Neuron (in vitro differentiated cells): ENCODE measurements around the gene IRF2BP2.
"Not testable (repeated sequence)": the region's sequence is repeated elsewhere in the genome, so short reads cannot be mapped to it uniquely, and the experiment has no call there.

Experiments
- H2AFZ ChIP-seq: one replicate; pipeline ENCODE4 v1.6.1; 2013; ENCODE audit warnings: low read depth, mild to moderate bottlenecking, inconsistent platforms, low read length, moderate library complexity
- H3K27me3 ChIP-seq: one replicate; pipeline ENCODE4 v1.6.1; 2013; ENCODE audit warnings: low read length; ENCODE audit not compliant: insufficient read depth
- H3K36me3 ChIP-seq: one replicate; pipeline ENCODE4 v1.6.1; 2013; ENCODE audit warnings: low read length; ENCODE audit not compliant: insufficient read depth
- H3K4me1 ChIP-seq: one replicate; pipeline ENCODE4 v1.6.1; 2013; ENCODE audit warnings: low read length; ENCODE audit not compliant: insufficient read depth
- H3K4me3 ChIP-seq: 2 replicates; pipeline ENCODE4 v1.5.1; 2013; ENCODE audit warnings: mild to moderate bottlenecking, low read length, moderate library complexity
- H3K9me3 ChIP-seq: one replicate; pipeline ENCODE4 v1.6.1; 2013; ENCODE audit warnings: low read length

The IRF2BP2 gene

DNA sequence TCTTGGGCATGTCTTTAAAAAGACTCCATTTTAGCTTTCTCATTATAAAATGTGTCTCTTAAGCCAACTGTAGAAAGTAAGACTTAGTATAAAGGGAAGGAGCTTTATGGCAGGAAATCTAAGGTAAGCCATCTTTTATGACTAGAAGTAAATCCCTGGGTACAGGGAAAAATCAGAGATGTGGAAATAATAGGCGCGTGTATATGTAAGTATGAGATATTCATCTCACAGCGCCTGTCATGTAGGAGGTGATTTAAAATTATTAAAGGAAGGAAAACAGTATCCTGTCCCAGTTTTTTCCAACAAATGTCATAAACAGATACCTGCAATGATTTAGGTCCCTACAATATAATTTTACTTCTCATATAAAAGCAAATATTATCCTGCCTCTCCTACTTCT is 35.0 kb upstream of the IRF2BP2 start:
- Histone ChIP-seq H3K36me3 (no peaks in the 10 kb centered on the region), H3K4me1 (no peaks in the 10 kb centered on the region), H3K4me3 (no peak overlapping the region), H3K9me3 (no peaks in the 10 kb centered on the region), H3K27me3 (no peaks in the 10 kb centered on the region), H2AFZ (no peak overlapping the region)

DNA sequence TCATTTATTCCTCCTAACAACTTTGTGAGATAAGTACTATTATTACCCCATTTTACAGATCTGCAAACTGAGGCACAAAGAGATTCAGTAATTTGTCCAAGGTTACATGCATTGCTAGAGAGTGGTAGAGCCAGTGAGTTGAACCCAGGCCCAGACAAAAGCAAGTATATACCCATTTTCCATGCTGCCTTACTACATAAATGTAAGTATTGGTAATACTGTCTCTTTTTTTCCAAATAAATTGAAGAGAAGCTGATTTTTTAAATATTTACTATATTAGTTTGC is 33.8 kb upstream of the IRF2BP2 start:
- Histone ChIP-seq H3K4me3 (no peak overlapping the region), H2AFZ (no peak overlapping the region), H3K4me1 (no peaks in the 10 kb centered on the region), H3K27me3 (no peaks in the 10 kb centered on the region), H3K9me3 (no peaks in the 10 kb centered on the region), H3K36me3 (no peaks in the 10 kb centered on the region)

DNA sequence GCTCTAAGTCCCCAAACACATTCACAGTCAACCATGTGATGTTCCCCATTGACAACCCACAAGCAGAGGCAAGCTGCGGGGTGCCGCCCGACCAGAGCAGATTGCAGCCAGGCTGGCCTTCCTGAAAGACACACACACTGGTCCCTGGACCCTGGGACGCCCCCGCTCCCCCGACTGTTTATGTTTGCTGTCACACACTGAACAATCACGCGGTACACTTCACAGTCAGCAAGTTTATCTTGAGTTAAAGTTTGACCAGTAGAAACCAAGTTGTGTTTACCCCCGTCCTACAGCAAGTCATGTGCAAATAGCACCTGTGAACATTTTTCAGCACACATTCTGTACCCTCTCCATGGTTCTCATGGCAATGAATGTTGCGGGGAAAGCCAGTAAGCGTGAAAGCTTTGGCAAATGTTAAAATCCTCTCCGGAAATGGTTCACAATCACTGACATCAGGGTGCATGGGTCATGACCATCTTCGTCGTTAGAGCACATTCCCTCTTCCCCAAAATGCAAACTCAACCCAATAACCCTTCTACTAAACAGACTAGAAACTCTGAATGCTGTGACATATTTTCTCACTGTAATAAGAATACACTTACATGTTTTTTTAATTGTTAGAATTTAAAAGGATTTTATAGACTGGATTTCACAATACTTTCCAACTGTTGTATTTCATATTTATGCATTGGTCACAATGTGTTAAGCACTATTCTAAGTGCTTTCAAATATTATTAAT is 33.3 kb upstream of the IRF2BP2 start:
- H3K4me1 ChIP-seq, result no peaks in the 10 kb centered on the region
- H2AFZ ChIP-seq, result no peak overlapping the region
- H3K9me3 ChIP-seq, result no peaks in the 10 kb centered on the region
- no peak overlapping the region for H3K4me3 ChIP-seq
- H3K27me3 ChIP-seq, result no peaks in the 10 kb centered on the region
- no peaks in the 10 kb centered on the region for H3K36me3 ChIP-seq

DNA sequence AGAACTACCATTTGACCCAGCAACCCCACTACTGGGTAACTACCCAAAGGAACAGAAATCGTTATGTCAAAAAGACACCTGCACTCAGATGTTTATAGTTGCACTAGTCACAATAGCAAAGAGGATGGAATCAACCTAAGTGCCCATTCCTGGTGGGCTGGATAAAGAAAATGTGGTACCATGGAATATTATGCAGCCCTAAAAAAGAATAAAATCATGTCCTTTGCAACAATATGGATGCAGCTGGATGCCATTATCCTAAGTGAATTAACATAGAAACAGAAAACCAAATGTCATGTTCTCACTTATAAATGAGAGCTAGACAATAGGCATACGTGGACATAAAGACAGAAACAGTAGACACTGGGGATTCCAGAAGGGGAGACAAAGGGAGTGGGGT is 32.5 kb upstream of the IRF2BP2 start:
- Histone ChIP-seq H3K36me3 (no peaks in the 10 kb centered on the region), H3K4me3 (no peak overlapping the region), H3K27me3 (no peaks in the 10 kb centered on the region), H2AFZ (no peak overlapping the region), H3K9me3 (no peaks in the 10 kb centered on the region), H3K4me1 (no peaks in the 10 kb centered on the region)

DNA sequence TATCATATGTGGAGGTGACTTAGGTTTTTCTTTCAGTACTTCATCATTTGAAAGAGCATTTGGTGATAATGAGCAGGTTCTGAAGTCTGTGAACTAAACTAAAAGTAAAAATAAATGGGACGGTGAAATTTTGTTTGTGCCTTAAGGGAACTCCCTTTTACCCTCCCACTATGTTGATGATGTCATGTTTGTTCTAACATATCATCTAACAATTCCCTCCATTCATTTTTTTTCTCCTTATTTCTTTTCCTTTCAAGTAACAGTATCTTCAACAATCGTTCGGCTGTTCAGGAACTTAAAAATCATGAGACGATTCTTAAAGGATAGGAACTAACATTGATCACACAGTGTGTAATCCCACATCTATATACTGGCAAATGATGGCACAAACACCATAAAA is 30.0 kb upstream of the IRF2BP2 start:
- no peak overlapping the region for H2AFZ ChIP-seq
- H3K9me3 ChIP-seq, result no peaks in the 10 kb centered on the region
- no peaks in the 10 kb centered on the region for H3K36me3 ChIP-seq
- H3K4me1 ChIP-seq, result no peaks in the 10 kb centered on the region
- H3K27me3 ChIP-seq, result no peaks in the 10 kb centered on the region
- H3K4me3 ChIP-seq, result no peak overlapping the region

DNA sequence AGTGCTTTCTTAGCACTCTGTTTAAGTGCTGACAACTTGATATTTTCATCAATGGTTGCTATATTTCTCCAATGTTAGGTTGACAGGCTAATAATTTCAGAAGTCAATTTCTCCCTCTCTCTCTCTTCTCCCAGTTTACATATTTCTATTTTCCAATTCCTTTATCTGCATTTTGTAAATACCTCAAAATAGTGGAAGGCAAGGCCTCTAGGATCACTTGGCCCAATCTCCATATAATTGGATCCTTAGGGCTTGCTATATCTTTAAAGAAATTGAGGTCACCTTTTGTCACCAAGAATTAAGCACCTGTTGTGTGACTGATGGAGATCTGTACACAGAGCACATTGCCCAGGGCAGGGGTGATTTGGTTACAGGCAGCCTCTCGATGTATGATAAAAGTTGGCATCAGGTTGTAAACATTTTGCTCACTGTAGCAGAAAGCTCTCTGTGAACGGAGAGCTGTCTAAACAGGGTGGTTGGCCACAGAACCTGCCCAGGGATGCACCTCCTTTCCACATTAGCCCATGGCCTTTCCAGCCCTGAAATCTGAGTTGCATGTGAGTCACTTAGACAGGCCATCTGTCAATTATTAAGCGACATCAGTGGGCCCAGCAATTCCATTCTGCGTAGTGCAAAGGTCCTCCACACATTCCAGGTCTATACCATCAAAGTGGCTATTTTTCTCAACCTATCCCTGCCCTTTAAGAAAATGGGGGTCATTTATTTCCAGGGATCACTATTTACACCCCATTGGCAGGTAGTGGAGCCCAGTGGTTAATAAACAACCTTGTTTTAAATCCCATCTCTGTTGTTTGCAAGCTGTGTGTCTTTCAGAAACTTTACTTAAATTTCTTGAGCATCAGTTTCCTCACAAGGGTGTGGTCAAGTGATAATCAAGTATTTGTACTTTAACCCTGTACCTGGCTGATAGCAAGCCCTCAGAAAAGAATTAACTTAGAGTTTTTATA is 29.1 kb upstream of the IRF2BP2 start:
- Histone ChIP-seq H3K4me3 (no peak overlapping the region), H3K4me1 (no peaks in the 10 kb centered on the region), H3K27me3 (no peaks in the 10 kb centered on the region), H2AFZ (no peak overlapping the region), H3K36me3 (no peaks in the 10 kb centered on the region), H3K9me3 (no peaks in the 10 kb centered on the region)

DNA sequence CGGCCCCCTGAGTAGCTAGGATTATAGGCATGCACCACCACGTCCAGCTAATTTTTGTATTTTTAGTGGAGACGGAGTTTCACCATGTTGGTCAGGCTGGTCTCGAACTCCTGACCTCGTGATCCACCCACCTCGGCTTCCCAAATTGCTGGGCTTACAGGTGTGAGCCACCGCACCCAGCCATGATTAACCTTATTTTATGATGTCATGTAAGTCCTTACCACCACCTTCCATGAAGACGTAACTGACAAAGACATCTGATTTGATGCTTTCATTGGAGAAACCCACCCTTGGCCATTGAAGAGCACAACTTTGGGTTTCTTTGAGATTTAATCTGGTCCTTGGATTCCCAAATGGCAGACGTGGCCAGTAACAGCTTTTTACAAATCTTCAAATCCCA is 24.9 kb upstream of the IRF2BP2 start:
- H3K36me3 ChIP-seq, H3K27me3 ChIP-seq, H2AFZ ChIP-seq, H3K4me3 ChIP-seq, H3K4me1 ChIP-seq, H3K9me3 ChIP-seq: not testable (repeated sequence)

DNA sequence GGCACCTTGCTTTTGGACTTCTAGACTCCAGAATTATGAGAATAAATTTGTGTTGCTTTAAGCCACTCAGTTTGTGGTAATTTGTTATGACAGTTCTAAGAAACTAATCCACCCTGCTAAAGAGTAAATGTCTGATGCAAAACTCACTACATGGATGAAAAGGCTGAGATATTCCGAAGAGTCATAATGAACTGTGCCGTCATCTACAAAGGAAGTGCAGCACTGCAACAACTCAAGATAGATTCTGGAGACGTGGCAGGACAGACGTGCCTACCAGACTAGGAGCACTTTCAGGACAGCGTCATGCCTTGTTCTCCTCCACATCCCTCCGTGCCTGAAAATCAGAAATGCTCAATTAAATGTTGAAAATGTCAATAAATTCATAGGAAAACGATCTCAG is 24.4 kb upstream of the IRF2BP2 start:
- no peaks in the 10 kb centered on the region for H3K36me3 ChIP-seq
- no peaks in the 10 kb centered on the region for H3K27me3 ChIP-seq
- H3K4me3 ChIP-seq, result no peak overlapping the region
- H3K4me1 ChIP-seq, result peaks cover 7% of the 10 kb centered on the region
- H2AFZ ChIP-seq, result no peak overlapping the region
- no peaks in the 10 kb centered on the region for H3K9me3 ChIP-seq

DNA sequence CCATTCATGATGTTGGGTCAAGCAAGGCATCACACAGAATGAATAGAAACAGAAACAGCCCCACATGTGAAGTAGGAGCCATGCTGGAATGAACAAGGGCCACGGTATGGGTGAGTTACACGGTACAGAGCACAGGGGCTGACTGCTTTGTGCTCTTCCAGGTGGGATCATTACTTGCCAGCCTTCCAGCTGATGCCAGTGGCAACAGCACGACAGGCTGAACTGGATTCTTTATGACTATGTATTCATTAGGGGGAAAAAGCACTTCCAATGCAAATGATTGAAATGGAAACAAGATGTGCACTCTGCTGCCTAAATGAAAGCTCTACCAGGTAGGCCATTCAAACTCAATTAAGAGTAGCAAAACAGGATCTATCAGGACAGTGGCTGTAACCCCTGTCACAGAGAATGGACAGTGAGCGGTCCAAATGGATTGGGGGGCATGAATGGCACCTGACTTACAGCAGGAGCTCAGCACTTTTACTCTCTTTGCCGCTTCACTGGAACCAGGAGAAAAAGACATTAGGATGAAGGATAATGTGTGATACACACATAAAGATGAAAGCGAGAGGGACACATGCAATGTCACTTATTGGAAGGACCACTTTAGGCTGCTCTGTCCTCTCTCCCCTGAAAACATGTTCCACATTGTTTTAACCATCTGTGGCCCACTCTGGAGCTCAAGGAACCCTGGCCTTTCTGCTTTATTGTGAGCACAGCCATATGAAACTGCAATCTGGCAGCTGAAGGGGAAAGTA is 23.4 kb upstream of the IRF2BP2 start:
- peaks cover 7% of the 10 kb centered on the region for H3K4me1 ChIP-seq
- H3K36me3 ChIP-seq, result no peaks in the 10 kb centered on the region
- H3K4me3 ChIP-seq, result no peak overlapping the region
- H3K9me3 ChIP-seq, result no peaks in the 10 kb centered on the region
- H3K27me3 ChIP-seq, result no peaks in the 10 kb centered on the region
- no peak overlapping the region for H2AFZ ChIP-seq

DNA sequence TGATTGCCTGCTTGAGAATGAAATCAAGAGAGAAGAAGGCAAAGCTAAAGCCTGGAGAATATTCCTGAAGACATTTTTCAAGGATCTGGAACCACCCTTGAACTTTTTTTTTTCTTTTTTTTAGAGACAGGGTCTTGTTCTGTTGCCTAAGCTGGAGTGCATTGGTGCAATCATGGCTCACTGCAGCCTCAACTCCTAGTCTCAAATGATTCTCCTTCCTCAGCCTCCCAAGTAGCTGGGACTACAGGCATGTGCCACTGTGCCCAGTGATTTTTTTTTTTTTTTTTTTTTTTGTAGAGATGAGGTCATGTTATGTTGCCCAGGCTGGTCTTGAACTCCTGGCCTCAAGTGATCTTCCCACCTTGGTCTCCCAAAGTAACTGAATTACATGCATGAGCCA is 22.2 kb upstream of the IRF2BP2 start:
- H3K4me1 ChIP-seq, result peaks cover 7% of the 10 kb centered on the region
- H3K4me3 ChIP-seq, result no peak overlapping the region
- H2AFZ ChIP-seq, result no peak overlapping the region
- no peaks in the 10 kb centered on the region for H3K27me3 ChIP-seq
- no peaks in the 10 kb centered on the region for H3K36me3 ChIP-seq
- H3K9me3 ChIP-seq, result no peaks in the 10 kb centered on the region

DNA sequence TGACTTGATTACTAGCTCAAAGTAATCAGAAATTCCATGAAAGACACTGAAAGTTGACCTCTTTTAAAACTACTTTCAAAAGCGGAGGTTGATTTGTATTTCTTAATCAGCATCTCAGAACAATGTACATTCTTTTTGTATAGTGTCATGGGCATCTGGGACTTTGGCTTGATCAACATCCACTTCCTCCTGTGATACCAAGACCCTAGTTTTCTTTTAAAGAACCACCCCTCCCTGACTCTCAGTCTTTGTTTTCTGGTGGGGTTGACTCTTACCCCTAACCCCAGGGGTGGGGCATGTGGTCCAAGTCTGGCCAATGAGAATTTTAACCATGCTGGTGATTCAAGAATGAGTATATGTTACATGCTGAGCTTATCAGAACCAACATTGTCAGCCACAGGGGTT is 21.7 kb upstream of the IRF2BP2 start:
- Histone ChIP-seq H3K4me1 (peaks cover 7% of the 10 kb centered on the region), H3K27me3 (no peaks in the 10 kb centered on the region), H3K9me3 (no peaks in the 10 kb centered on the region), H3K36me3 (no peaks in the 10 kb centered on the region), H3K4me3 (no peak overlapping the region), H2AFZ (no peak overlapping the region)

DNA sequence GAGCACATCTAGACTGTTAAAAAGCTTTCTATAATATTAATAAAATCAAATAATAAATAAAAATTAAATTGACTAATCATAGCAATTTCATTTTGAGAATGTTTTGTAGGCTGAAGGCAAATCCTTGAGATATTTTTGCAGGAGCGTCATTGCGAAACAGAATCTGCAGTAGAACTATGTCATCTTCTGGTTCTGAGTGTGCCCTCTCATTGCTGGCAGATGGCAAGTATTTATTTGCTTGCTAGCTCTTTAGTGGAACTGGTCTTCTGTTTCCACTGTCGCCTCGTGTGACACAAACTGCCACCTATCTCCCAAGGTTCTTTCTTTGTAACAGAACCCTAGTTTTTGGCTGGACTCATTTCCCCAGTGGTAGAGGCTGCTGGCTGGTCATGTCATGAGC is 19.0 kb upstream of the IRF2BP2 start:
- Histone ChIP-seq H2AFZ (no peak overlapping the region), H3K4me1 (peaks cover 7% of the 10 kb centered on the region), H3K27me3 (no peaks in the 10 kb centered on the region), H3K36me3 (no peaks in the 10 kb centered on the region), H3K9me3 (no peaks in the 10 kb centered on the region), H3K4me3 (no peak overlapping the region)

DNA sequence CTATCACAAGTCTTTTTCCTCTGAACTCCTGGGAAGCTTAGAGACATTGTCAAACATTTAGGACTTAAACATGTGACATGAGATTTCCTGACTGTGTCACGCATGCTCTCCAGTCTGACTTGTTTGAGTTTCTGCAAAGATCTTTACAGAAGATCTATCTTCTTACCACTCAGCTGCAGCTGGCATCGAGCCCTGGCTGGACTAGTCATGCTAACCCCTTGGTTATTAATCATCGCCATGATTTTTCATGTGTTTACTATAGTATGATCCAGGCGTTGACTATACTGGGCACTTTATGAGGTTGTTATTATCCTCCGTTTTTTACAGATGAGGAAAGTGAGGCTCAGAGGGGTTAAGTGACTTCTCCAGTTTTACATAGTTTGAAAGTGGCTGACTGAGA is 18.1 kb upstream of the IRF2BP2 start:
- Histone ChIP-seq H3K9me3 (no peaks in the 10 kb centered on the region), H3K4me3 (no peak overlapping the region), H3K36me3 (no peaks in the 10 kb centered on the region), H3K4me1 (peaks cover 7% of the 10 kb centered on the region), H3K27me3 (no peaks in the 10 kb centered on the region), H2AFZ (no peak overlapping the region)
